G401 (cell line): ENCODE results near the gene LBX2. TPM values are rescaled to one million over a fixed set of nuclear protein-coding genes. Genes with fewer than 3 reads are reported as not detected.

Experiments
- DNase-seq: peaks from one replicate; pipeline ENCODE4 v3.0.0-alpha.2; 2015; ENCODE audit warnings: low spot score
- in situ Hi-C: cut with HindIII; loops from 2 replicates; pipeline ENCODE4 v1.10.0; 2016; ENCODE audit warnings: low sequenced_read_pairs, mixed read lengths
- total RNA-seq: library from RNA; depleted of rRNA; stranded (reverse); fragments of >200 nt; shearing (Covaris generic); gene quantifications from 2 replicates; pipeline ENCODE4 v1.2.3, GENCODE V29; 2014; rRNA removed

The LBX2 gene, protein sequence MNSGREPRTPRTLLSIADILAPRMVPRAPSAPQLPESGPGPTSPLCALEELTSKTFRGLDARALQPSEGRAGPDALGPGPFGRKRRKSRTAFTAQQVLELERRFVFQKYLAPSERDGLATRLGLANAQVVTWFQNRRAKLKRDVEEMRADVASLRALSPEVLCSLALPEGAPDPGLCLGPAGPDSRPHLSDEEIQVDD
- total RNA-seq = not detected in 2 replicates

DNA sequence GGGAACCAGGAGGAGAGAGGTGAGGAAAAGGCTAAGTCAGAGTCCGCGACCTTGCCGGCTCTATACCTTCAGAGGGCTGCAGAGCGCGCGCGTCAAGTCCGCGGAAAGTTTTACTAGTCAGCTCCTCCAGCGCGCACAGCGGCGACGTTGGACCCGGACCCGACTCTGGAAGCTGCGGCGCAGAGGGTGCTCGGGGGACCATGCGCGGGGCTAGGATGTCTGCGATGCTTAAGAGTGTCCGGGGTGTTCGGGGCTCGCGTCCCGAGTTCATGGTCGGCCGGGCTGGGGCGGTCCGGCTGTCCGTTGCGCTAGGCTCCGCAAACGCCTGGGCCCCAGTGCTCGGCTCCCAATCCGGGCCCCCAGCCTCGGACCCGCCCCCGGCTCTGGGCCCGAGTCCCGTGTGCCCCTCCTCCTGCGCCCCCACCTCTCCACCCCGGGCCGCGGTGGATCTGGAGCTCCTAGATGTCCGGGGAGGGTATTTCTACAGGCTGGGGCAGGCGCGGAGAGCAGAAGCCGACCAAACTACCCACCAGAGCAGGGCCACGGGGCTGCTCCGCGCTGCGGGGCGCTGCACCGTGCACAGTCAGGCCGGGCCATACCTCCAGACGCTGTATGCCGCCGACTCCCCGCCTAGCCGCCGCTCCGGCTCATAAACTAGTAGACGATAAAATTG is at the start of gene LBX2:
TSS of gene LBX2 (minus strand) at position 337 of the 673 bp plus-strand sequence. CDS start at position 271, 66 bp downstream.
- in situ Hi-C loops = no loop called here
- DNase-seq = no peak

DNA sequence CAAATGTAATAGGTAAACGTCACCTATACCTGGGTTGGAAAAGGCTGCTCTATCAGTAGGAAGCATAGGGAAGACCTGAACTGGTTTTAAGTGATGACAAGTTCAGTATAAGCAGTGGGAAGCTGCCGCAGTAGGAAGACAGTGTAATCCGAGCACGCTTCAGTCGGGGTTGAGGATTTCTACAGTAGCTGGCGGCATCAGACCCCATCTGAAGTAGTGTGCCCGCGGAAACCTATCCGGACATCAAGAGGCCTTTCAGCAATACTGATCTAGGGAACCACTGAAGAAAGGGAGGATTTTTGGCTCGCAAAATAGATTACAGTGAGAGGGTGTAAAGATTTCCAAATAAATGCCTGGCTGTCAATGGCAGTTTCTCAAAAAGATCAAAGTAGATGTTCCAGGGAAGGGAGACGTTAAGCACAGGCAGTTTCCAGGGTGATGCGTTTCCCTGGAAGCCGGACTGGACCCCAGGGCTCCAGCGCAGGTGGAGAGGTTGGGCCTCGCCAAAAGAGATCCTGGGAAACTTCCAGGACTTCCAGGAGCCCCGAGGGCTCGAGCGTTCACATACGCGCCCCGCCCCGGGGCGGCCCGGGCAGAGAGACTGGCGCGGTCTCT is 49.0 kb upstream of the LBX2 start:
- DNase-seq = peak; percentile 27
- in situ Hi-C loops = no loop called here

DNA sequence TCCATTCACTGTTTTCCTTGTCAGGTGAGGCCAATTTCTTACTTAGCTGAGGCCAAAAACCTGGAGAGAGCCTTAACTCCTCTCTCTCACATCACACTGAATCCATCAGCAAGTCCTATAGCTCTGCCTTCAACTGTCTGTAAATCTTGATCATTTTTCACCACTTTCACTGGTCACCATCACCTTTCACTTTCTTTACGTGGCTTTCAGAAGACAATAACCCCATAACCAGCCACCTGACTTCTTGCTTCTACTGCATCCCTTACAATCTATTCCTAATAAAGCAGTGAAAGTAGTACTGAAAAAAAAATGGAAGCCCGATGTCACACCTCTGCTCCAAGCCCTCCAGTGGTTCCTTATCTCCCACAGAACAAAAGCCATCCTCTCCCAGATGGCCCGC is 46.6 kb upstream of the LBX2 start:
- DNase-seq = no peak
- in situ Hi-C loops = no loop called here

DNA sequence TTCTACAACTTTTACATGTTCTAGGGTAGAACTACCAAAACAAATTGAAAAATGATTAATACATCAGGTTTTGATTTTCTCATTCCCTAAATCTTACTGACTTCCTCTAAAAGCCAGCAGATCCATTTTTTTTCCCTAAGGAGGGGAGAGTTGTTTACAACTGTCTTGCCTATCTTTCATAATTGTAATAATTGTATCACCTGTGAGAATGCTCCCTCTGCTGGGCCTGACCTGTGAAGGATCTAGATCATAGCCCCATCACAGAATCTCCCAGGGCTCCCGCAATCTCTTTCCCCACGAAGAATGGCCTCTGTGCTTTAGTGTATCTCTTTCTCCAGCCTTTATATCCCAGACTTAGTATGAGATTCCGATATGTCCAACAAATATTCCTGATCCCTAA is 45.2 kb upstream of the LBX2 start:
- no peak for DNase-seq
- in situ Hi-C loops = no loop called here

DNA sequence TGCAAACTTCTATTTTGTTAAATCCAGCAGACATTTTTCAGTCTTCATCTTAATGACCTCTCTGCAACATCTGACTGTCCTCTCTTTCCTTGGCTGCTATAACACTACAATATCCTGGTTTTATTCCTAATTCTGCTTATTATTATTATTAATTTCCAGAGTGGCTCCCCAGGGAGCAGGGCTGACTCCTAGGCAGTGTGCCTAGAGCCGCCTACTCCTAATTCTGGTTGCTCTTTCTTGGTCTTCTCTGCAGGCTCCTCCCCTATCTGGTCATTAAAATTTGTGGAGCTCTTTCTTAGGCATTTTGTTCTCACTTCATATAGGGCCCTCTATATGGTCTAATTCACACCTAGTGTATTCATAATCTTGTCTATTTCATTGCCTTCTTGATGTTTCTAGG is 43.6 kb upstream of the LBX2 start:
- no peak for DNase-seq
- in situ Hi-C loops = no loop called here

DNA sequence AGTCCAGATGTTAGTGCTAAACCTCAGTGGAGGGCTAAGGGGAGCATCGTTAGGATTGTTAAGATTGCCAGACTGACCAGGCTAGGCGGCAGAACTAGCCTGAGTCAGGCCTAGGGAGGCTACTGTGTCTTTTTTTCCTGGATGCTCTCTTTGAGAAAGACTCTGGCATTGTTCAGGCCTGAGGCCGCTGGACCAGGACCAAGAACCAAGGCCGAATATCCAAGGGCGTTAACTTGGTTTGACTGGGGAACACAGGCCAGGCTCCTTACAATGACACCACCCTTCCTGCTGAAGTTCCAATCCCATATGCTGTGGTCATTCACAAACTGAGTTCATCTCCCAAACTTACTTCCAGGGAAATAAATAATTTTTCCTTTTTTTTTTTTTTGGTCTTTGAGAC is 40.9 kb upstream of the LBX2 start:
- in situ Hi-C loops = no loop called here
- no peak for DNase-seq

DNA sequence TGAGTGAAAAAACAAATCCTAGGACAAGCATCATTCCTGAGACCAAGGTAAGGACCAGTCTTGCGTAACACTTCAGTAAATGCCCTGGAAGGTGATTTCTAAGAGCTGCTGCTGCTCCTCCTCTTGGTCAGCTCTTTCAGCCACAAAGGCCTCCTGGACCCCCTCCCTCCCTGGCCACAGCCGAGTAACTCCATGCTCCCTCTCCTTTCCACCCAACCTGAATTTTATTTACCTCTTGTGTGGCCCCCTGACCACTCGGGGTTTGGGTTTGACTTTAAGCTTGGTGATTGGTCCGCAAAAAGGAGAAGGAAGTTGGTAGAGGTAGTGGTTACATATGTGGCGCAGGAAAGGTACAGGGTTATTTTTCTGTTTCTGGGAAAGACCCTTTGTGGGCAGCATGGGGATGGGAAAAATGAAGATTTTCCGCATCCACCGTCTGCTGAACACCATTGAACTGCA is 39.5 kb upstream of the LBX2 start:
- in situ Hi-C loops = no loop called here
- no peak for DNase-seq

DNA sequence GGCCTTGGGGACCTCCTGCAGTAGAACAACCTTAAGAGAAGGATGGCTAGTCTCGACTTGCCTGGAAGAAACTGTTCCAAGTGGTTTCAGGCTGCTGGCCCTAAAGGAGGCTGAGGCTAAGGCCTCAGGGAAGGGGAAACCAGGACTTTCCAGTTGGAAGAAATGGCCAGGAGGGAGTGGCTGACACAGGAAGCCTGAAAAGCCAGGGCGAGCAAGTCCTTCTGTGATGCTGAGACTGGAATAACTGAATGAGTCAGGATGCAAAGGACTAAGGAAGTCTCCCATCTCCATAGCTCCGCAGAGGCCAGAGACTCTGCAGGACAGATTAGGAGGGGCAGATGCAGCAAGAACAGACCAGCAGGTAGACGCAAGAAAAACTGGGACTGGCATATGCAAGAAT is 37.7 kb upstream of the LBX2 start:
- in situ Hi-C loops = no loop called here
- no peak for DNase-seq

DNA sequence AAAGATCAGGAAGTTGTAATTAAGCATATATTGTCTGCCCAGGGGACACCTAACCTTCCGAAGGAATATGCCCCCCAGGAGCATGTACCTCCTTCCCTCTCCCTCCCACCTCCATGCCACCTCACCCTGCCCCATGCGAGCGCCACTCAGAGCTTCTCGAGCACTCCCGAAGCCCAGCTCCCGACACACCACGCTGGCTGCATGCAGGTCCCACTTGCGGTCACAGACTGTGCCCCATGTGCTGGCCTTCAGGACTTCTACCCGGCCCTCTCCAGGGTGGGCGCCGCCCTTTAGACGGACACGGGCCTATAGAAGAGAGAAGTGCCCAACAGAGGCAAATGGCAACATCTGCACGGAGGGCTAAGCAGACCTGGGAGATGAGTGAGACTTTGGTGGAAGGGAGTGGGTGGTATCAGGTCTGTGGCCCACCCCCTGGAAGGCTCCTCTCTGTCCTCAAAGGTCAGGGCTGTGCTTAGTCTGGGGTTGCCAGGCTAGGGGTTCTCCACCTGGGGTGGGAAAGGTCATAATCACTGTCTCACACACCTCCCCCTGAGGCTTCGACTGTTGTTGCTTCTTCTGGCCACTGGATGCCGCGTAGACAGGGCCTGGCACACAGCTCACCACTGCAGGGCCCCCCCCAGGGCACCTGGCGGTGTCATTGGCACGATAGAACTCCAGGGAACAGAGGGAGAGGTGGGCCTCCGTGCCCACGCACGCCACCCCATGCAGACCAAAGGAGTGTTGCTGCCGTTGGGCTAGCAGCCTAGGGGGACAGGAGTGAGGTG is 37.0 kb upstream of the LBX2 start:
- no peak for DNase-seq
- in situ Hi-C loops = no loop called here

DNA sequence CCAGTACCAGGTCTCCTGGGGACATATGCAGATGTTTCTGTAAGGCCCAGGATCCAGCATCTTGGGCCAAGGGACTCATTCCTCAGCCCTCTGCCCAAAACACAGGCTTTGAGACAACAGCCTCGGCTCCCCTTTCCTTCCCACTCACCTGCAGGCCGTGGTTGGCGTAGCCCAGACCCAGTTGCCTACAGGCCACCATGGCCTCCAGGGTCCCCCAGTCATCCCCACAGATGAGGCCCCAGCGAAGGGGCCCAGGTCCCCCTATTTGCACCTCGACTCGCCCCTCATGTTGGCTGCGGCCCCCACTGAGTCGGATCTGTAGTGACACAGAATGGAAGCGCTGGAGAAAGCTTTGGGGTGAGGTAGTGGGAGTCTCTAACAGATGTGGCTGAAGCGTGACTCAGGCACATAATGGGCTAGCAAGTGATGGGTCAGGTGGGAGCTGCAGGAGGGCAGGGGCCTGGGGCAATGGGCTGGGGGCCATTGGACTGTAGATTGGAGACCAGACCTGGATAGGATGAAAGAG is 36.1 kb upstream of the LBX2 start:
- no peak for DNase-seq
- in situ Hi-C loops = no loop called here

DNA sequence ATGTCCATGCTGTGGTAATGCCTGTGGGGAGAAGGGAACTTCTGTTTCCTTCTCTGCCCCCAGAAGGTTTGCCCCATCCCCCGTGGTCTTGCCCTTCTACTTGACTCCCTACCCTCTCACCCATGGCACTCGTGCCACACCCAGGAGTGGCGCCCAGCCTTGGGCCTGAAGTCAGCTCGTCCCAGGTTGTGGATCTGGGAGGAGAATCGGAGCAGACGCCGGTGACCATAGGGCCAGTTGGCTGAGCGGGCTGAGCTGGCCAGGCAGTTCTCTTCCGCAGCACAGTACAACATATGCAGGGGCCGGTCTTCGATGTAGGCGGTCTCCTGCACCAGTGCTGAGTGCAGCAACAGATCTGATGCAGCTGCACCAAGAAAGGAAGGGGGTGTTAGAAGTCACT is 35.0 kb upstream of the LBX2 start:
- no peak for DNase-seq
- in situ Hi-C loops = no loop called here

DNA sequence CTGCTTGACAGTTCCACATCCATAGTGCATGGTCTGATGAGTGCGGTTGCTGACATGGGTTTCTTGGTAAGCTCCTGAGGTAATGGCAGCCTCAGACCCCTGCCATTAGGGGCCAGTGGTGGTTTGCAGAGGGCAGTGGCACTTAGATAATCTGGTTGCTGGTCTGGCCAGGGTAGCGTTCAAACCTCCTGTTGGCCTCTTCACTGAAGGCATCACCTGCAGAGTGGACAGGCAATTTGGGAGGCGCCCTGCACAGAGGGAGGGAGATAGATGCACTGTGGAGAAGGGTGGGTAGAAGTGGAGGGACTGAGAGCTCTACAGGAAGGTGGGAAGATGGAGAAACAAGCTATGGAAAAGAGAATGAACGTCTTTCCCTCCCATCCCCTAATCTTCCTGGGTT is 34.1 kb upstream of the LBX2 start:
- in situ Hi-C loops = no loop called here
- DNase-seq = no peak

DNA sequence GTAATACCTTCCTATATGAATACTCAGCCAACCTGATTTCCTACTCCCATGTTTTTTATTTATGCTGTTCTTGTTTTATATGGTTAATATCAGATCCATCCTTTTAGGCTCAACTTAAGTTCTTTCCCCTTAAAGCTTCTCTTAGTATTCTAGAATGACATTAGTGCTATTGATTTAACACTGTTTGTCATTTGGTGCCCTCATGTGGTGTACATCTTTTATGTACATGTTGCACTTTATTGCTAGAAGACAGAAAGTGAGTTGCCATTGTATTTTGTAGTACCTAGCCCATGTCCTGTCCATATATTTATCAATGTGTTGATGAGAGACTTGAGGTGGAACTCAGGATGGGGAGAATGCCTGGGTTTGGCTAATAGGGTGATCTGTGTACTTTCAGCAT is 32.8 kb upstream of the LBX2 start:
- peak; percentile 38 for DNase-seq
- in situ Hi-C loops = no loop called here

DNA sequence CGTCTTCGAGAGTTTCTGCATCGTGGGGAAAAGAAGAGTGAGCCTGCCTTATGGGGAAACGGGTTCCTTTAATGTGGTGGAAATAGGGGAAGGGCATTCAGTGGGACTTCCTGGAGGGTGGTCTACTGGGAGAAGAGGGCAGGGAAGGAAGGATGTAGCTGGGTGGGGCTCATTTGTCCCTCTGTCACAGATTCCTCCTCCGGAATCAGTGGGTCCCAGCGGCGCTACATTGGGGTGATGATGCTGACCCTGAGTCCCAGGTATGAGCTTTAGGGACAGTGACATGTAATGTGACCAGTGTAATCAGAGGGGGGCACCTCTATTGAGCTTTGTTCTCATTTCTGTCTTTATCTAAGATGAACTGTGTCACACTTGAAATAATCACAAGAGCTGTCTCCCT is 32.3 kb upstream of the LBX2 start:
- in situ Hi-C loops = no loop called here
- DNase-seq = no peak

DNA sequence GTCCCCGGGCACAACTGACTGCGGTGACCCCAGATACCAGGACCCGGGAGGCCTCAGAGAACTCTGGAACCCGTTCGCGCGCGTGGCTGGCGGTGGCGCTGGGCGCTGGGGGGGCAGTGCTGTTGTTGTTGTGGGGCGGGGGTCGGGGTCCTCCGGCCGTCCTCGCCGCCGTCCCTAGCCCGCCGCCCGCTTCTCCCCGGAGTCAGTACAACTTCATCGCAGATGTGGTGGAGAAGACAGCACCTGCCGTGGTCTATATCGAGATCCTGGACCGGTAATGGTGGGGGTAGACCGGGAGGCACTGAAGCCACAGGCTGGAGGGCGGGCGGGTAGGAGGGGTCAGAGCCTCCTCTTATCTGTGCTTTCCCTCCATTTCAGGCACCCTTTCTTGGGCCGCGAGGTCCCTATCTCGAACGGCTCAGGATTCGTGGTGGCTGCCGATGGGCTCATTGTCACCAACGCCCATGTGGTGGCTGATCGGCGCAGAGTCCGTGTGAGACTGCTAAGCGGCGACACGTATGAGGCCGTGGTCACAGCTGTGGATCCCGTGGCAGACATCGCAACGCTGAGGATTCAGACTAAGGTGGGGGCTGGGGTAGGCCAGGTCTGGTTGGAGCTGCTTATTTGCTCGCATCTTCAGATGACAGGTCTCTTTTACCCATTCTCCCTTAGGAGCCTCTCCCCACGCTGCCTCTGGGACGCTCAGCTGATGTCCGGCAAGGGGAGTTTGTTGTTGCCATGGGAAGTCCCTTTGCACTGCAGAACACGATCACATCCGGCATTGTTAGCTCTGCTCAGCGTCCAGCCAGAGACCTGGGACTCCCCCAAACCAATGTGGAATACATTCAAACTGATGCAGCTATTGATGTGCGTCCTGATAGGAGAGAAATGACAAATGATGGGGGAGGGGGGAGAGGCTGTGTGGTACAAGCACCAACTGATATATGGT is 31.1 kb upstream of the LBX2 start:
- in situ Hi-C loops = no loop called here
- DNase-seq = peak; percentile 32

DNA sequence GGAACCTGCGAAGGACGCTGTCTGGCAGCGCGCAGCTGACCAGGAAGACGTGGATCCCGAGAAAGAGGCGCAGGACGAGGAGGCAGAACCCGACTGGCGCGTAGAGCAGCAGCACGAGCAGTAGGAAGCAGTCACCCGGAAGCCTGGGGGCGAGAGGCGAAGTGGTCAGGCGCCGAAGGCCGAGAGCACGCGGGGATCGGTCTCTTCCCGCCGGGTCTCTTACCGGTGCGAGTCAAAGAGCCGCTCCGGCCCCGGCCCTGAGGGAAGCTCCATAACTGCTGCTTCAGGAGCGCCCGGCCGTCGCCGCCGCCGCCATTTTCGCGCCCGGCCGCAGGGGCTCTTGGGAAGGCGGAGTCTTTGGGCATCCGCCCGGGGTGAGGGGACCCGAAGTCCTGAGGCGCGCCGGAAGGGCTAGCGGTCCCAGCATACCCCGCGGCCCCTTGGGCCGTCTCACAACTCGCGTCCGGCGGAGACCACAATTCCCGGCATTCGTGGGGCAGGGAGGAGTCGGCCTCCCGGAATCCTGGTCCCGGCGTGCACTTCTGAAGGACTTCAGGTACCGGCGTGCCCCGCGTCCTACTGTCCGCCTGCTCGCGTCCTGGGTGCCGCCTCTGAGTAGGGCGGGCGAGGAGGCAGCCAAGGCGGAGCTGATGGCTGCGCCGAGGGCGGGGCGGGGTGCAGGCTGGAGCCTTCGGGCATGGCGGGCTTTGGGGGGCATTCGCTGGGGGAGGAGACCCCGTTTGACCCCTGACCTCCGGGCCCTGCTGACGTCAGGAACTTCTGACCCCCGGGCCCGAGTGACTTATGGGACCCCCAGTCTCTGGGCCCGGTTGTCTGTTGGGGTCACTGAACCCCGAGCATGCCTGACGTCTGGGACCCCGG is 30.2 kb upstream of the LBX2 start, which contains the start of the genes AUP1 and HTRA2:
TSS of gene AUP1 (minus strand) at position 350 of the 882 bp plus-strand sequence. CDS start at position 273, 77 bp downstream.
TSS of gene HTRA2 (plus strand) at position 577 of the 882 bp plus-strand sequence. CDS start at position 651, 74 bp downstream.
- in situ Hi-C loops = no loop called here
- peak; percentile 99 for DNase-seq

DNA sequence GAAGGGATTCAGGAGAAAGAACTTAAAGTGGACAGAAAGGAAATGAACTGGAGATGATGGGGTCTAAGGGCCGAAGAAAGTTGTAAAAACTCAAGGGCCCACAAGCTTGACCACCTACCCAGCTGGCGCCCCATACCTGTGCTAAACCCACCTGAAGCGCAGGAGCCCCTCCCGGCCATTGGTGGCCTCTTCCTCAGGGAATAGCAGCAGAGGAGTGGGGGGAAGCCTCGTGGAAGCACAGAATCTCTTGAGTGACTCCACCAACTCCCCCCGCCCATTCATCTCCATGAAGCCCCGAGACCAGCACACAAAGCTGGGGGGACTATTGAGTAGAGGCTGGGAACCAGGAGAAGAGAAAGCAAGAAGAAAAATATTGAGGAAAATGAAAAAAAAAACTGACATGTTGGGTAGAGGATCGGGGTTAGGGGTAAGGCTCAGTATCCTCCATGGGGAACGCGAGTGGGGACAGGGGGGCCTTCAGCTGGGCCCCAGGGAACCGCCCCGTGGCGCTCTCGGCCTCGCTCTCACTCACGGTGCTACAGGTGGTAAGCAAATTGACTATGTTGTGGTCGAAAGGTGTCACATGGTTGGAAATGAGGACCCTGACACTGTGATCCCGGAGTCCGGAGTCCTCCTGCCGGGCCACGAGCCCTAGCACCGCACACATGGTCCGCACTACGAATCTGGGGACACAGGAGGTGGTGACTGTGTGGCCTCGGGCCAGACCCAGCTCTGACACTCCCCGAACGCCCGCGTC is 29.4 kb upstream of the LBX2 start:
- no peak for DNase-seq
- in situ Hi-C loops = no loop called here
